ENCODE data around the gene BMPR1A.
"Not testable (repeated sequence)": the region's sequence is repeated elsewhere in the genome, so short reads cannot be mapped to it uniquely, and the experiment has no call there.

BMPR1A gene

DNA sequence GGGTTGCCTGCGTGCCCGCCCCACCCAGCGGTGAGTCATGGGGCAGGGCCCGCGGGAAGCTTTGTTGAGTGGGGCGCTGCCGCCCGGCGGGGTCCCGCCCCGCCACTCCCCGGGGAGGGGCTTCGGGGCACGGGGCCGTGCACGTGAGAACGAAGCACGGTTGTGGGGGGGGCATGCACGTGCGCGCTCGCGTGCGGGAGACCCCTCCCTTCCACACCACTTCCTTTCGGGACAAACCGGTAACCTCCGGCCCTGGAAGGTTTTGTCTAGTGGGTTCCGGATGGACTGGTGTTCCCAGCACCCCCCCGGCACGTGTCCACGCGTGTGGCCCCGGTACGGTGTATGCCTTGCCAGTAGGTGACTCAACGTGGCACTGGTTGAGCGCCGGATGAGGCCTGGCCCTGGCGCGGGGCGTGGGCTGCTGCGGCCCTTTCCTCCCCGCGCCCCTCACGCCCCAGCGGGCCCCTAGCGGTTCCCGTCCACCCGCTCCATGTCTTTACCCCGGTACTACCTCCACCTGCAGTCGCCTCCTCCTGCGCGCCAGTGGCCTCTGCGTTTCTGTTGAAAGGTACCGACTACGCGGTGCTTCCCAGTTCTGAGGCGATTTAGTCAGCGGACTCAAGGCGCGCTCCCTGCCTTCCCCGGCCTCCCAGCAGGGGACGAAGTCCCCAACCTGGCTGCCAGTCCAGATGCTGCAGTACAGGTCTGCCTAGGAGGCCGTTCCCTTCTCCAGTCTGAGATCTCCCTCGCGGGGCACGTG lies 215.0 kb downstream of the BMPR1A start:
- peak; percentile 90 for DNase-seq

DNA sequence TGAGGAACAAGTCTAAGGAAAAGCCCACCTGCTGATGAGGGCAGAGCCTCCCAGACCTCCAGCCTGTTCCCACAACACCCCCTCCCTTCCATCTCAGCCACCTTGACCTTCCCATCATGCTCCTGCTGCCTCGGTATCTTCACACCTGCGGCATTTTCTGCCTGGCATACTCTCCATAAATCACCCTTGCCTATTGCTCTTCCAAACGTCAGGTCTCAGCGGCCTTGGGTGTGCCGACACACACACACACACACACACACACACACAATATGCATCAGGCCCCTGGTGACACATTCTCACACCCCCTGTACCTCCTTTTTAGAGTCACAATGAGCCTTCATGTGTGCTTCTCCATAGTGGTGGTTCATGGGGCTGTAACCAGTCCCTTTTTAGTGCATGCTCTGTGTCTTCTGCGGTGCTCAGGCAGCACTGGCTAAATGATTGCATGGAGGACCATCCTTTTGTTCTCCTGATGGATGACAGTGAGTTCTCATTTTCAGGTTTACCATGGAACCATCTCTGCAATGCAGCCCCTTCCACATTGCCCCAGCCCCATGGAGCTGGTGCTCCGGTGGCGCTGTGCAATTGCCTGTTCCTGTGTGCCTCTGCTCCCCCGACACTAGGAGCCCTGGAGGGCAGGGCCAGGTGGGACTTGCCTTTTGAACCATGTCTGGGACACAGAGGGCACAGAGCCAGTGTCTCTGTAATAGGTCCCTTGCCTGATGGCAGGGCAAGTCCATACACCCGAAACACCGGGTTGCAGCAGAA lies 216.4 kb downstream of the BMPR1A start:
- no peak for DNase-seq

DNA sequence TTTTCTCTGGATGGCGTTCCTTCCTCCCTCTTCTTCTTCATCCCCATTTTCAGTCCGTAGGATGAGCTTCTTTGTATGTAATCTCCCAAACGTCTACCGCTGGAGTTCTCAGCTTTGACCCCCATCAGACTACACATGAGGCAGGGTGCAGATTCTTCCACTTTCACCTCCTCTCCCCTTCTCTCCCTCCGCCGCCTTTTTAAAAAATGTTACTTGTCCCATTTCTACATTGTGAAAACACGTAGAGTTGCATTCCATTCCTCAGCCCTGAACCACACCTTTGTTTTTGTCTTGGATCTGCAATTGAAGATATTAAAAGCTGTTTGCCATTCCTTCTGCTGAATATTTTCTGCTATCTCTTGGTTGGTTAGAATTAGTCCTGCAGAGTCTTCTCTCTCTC lies 218.1 kb downstream of the BMPR1A start:
- no peak for DNase-seq

DNA sequence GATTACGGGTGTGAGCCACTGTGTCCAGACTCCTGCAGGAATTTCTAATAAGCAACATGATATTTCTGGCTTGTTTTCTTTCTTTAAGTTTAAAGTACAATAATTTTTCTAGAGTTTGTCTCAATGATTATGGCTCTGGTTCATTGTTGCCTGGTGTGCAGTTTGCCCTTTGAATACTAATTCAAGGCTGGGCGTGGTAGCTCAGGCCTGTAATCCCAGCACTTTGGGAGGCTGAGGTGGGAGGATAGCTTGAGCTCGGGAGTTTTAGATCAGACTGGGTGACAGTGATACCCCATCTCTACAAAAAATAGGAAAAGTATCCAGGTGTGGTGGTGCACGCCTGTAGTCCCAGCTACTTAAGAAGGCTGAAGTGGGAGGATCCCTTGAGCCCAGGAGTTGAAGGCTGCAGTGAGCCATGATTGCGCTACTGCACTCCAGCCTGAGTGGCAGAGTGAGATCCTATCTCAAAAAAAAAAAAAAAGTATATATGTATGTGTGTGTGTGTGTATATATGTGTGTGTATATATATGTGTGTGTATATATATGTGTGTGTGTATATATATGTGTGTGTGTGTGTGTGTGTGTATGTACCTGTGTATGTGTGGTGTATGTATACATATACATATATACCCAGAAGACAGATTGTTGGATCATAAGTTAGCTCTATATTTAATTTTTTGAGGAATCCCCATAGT lies 220.1 kb downstream of the BMPR1A start:
- DNase-seq, result no peak

DNA sequence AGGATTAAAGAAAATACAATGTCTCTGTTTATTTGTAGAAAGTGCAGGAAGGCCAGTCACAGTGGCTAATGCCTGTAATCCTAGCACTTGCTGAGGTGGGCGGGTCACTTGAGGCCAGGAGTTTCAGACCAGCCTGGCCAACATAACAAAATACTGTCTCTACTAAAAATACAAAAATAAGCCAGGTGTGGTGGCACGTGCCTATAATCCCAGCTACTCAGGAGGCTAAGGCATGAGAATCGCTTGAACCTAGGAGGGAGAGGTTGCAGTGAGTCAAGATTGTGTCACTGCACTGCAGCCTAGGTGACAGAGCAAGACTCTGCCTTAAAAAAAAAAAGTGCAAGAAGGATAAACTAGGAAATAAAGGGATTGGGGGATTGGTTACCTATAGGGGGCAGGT lies 222.0 kb downstream of the BMPR1A start:
- not testable (repeated sequence) for DNase-seq

DNA sequence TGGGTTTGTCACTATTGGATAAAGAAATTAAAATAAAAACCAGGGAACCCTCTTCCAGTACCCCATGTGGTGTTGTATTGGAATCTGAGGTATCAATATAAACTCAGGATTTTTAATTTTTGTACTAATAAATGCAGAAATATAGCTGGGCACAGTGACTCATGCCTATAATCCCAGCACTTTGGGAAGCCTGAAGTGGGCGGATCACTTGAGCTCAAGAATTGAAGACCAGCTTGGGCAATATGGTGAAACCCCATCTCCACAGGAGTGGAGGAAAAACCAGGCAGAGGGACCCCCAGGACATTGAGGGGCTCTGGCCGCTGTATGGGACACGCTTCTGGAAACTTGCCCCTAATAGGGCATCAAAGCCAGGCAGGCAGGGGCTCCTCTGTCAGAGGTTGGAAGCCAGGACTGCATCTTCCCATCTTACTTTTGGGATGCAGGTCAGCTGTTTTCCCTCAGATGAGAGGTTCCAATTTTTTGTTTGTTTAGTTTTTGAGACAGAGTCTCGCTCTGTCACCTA lies 222.9 kb downstream of the BMPR1A start:
- DNase-seq, result no peak

DNA sequence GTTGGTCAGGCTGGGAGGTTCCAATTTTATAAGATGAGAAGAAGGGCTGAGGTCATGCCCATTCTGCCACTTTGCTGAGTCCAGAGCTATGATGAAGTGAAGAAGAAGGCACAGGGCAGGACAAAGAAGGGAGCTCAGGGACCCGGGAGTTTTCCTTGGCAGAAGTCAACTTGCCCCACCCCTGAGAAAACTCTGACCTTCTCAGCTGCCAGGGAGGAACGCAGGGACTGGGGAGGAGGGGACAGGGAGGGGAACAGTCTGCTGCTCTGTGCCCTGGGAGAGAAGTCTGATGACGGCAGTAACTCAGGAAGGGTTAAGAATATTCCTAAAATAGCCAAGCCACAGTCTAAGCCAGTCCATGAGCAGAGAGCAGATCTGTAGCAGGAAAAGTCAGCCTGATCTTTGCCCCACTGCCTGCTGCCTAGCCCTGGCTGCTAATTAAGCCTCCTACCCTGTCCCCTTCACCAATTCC lies 223.6 kb downstream of the BMPR1A start:
- DNase-seq, result no peak

DNA sequence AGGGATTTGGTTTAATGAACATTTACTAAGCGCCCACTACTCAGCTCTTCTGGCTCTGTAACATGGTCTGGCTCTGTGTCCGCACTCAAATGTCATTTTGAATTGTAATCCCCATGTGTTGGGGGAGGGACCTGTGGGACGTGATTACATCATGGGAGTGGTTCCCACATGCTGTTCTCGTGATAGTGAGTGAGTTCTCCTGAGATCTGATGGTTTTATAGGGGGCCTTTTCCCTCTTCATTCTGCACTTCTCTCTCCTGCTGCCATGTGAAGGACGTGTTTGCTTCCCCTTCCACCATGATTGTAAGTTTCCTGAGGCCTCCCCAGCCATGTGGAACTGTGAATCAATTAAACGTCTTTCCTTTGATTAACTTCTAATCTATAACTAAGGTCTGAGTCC lies 224.6 kb downstream of the BMPR1A start:
- DNase-seq, result not testable (repeated sequence)

DNA sequence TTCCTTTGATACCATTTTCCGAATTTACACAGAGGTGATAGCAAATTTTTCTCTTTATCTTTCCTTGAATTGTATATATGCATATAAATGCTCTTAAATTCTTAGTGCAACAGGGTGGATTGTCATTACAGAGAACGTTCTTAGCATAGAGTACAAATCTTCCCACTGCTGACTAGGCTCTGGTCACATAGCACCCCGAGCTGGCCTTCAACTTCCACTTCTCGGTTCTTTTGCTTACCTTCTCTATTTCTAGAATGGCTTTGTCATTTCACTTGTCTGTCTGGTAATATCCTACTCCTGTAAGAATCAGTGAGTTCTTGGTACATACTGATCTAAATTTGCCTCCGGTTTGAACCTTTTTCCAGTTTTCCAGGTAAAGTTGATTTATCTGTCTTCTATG lies 225.3 kb downstream of the BMPR1A start:
- no peak for DNase-seq

All from central memory CD4-positive, alpha-beta T cell (primary cell).